GM19463 (cell line): ENCODE results near the gene MAPK11.

Experiments used
- ATAC-seq: cut with Tn5 transposase; IDR thresholded peaks from one replicate; pipeline ENCODE4 v1.9.1; 2021; ENCODE audit warnings: mild to moderate bottlenecking, moderate library complexity; ENCODE audit not compliant: unreplicated experiment

MAPK11 gene

DNA sequence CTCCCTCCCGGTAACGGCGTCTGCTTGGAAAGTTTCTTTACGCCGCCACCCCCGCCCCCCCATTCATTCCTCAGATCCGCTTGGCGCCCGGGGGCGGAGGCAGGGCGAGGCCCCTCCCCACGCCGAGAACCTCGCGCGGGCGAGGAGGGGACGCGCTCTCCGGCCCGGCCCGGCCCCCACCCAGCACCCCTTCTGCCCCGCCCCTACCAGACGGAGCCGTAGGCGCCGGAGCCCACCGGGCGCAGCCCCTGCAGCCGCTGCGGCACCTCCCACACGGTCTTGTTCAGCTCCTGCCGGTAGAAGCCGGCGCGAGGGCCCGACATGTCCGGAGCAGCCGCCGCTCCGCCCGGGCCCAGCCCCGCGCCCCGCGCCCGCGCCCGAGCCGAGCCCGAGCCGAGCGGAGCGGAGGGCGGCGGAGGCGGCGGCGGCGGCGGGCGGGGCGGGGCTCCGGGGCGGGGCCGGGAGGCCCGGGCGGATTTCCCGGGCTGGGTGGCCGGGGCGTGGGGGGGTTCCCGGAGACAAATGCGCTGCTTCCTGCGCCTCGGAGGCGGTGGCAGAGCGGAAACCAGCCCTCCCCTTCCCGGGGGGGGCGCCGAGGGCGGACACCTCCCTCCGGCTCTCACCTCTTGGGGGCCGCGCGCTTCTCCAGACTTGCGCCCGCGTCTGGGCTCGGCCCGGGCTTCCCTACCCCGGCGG lies at the start of gene MAPK11:
TSS of gene MAPK11 (minus strand) at position 411 of the 696 bp plus-strand sequence. CDS start at position 323, 88 bp downstream.
- ATAC-seq: no peak

DNA sequence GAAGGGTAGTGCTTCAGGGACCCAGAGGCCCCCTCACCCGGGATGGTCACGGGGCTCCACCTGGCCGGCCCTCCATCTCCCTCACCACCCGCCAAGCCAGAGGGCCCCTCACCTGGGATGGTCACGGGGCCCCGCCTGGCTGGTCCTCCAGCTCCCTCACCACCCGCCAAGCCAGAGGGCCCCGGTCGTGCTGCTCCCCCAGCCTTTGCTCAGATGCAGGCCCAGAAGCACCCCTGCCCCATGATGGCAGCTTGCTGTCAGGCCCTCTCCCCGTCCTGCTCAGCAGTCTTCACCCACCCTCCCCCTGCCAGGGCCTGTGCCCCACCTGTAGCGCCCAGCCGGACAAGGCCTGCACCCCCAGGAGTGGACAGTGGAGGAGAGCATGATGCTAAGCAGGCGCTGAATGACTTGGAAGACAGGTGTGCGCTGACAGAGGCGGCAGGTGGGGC lies 49.3 kb upstream of the MAPK11 start:
- ATAC-seq: no peak

DNA sequence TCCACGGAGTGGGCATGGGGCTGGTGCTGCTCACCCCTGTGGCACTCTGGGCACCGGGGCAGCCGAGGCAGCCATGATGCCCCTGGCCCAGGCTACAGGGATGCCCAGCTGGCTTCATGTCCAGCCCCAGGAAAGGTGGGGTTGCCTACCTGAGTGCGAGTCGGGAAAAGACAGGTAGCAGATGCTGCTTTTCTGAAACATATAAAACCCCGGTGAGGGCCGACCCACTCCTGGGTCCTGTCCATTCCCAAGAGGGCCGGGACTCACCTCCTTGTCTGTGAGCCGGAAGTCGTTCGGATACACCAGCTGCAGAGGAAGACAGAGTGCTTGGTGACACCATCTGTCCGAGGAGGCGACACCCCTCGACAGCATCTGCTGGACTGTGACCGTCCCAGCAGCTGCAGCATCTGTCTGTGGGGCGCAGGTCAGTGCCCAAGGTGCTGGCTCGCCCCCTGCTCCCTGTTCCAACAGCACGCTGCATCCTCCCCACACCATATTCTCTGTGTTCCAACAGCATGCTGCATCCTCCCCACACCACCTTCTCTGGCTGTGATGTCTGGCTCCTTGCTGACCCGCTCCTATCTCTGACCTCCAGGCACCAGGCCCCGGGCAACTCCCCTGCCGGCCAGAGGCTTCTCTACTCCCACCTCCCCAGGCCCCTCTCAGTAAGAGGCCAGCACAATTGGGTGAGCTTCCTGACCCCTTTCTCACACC lies 48.7 kb upstream of the MAPK11 start:
- ATAC-seq: no peak

DNA sequence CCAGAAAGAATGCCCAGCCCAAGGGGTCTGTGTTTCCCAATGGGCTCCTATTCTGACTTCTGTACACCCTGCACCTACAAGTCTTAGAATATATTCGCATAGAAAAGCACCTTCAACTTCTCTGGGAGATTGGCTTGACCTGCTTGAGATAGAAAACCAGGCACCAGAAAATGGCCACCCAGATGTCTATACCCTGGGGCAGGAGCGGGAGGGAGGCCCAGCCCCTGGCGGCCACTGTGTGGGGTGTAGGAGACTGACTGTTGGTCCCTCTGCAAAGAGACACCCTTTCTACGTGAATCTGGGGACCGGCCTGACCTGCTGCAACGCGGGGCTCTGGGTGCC lies 48.1 kb upstream of the MAPK11 start:
- no peak for ATAC-seq

DNA sequence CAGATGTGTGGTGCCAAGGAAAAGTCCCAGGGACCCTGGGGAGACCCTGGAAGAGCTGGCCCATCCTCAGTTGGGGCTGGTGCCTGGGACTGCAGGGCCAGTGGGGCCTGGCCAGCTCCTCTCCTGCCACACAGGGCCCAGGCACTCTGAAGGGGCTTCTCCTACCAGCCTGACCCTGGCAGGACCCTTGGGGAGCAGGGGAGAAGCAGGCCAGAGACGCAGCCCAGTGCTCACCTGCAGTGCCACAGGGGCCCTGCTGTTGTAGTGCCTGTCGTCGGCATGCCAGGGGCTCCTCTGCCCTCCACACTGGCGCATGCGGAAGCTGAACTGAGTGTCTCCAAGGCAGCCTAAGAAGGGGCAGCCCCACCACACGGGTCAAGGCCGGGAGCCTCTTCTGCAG lies 47.5 kb upstream of the MAPK11 start:
- no peak for ATAC-seq

DNA sequence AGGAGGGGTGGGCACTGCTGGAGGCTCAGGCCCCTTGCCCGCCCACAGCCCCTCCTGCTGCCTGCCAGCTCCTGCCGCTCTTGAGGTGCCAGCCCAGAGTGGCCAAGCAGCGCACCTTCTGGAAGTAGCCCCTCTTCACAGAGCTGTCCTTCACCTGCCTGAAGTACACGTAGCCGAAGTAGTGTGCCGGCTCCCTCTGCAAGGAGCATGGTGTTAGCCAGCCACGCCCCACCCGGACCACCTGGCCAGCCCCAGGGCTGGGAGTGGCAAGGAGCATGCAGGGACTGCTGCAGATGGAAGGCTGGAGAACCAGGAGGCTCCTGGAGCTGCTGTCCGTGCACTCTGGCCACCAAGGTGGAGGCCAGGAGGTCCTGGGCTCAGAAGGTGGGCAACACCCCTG lies 47.0 kb upstream of the MAPK11 start:
- ATAC-seq: no peak

DNA sequence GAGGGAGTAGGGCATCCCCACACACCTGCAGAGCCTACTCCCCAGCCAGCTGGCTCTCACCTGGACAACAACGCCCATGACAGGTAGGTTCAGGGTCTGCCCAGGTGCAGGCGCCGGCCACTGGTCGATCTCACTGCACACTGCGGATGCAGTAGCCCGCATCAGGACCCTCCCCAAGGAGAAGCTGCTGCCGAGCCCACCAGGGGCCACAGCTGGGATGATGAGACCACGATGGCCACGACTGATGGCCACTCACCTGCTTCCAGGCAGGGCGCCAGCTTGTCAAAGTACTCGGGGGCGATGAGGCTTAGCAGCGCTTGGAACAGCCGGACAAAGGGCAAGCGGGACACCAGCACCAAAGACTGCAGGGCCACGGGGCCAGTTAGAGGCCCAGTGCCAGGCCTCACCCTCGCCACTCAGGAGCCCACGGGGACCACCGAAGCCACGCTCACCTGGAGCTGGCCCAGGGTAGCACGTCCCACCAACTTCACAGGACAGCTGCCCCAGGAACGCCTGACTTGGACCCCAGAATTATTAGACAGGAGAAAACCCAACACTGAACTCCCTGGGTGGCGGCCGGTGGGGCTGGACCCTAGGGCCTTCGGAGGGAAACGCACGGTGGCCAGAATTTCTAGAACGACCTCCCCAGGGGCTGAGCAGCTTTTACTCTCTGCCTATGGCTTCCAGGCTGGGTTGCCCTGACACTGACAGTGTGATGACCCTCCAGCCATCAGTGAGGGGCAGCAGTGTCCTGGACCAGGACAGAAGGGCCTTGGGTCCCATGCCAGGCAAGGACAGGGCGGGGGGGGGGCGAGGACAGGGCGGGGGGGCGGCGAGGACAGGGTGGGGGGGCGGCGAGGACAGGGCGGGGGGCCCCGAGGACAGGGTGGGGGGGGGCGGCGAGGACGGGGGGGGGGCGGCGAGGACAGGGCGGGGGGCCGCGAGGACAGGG lies 46.2 kb upstream of the MAPK11 start:
- no peak for ATAC-seq

DNA sequence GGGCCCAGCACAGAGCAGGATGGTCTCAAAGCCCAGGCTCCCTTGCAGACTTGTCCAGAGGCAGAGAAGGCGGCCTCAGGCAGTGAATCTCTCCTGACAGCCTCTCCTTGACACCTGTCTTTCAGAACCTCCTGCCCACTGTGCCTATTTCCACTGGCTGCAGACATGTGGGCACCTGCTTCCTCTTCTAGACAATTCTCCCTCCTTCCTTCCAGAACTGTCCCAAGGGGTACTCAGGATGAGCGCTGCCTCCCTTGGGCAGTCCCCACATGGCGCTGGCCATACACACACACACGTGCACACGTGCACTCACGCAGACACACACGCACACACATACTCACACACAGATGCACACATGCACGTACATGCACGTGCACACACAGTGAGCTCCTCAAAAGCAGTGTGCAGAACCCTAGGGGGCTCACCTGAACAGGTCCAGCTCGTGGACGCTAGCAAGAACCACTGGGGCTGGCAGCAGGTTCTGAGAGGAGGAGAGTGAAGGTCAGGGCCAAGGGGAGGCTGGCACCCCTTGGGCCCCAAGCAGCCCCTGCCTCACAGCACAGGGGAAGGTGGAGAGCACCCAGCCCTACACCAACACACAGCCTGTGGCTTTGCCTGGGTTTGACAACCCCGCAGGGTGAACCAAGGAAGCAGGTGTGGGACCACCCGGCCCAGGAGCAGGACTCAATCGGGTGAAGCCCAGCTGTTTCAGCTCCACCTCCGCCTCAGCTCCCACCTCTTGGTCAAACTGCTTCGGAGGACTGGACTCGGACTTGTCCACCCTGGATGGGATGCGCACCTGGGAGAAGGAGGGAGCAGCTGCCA lies 45.3 kb upstream of the MAPK11 start:
- ATAC-seq: no peak

DNA sequence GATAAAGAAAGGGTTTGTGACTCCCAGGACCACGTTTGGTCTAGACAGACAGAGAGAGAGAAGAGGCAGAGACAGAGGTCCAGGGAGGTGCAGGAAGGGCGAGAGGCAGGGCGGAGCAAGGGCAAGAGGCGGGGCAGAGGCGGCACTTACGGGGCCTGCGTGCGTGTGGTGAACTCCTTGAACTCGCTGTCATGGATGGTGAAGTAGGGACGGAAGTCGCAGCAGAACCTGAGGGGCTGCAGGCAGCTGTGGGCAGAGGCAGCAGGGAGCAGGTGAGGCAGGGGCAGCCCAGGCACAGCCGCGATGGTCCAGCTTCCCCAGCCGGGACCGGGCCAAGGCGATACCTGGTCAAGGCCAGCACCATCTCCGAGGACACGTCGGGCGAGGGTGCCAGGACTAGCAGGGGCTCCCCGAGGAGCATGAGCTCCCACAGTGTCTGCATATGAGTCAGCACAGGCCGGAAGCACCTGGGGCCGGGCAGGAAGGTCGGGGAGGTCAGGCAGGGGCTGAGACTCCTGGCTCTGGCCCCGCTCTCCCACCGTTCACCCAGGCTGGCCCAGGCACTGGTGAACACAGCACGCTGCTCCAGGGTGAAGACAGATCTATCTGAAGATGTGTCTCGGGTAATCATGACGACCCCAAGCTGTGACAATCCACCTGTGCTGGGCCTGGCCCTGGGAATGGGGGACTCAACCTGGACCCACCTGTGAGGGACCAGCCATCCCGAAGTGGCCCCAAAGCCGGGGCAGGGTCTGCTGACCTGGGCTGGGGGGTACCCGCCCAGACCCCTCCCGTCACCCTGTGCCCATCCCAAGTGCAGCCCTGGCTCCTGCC lies 44.5 kb upstream of the MAPK11 start:
- ATAC-seq: peak; percentile 76

DNA sequence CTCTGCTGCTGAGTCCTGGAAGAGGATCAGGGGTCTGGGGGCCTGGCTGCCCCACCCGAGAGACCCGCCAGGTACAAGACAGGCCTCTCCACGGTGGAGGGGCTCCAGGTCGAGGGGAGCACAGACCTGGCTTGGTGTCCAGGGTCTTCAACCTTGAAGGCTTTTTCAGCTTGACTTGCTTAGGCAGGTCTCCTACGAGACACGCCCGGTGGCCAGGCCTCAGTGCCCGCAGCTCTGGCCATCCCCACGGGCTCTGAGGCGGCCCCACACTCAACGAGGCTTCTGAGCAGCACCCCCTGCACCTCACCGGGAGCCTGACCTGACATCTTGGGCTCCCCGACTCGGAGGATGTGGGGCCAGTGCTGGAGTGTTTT lies 43.9 kb upstream of the MAPK11 start:
- ATAC-seq: no peak

DNA sequence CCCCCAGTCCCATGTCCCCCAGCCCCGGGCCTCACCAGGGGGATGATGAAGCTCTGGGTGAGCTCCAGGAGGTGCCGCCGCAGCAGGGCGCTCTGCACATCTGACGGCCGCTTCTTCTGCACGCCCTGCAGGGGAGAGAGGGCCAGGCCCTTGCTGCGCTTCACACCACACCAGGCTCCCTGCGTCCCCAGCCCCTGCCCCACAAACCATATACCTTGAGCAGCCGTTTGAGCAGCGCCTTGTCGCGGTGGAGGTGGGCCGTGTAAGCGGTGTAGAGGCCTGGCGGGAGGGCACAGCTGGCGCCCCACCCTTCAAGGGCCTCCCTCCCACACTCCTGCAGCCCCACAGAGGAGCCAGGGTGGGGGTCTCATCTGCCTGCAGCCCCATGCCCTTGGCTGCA lies 43.4 kb upstream of the MAPK11 start:
- no peak for ATAC-seq

DNA sequence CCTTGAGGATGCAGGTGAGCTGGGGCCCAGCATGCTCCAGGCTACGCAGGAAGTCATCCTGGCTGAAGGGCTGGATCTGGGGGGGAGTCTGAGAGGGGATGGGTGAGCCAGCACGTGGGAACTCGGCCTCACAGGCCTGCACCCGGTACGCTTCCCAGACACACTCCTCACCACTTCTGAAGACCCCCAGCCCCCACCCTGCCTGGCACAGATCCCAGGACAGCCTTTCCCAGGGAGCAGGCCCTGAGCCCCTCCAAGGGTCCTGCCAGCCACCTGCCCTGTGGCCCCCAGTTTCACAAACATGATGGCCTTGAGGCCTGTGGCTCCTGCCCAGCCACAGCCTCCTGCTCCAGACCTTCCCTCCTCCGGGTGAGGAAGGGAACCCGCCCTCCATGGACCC lies 42.8 kb upstream of the MAPK11 start:
- no peak for ATAC-seq

DNA sequence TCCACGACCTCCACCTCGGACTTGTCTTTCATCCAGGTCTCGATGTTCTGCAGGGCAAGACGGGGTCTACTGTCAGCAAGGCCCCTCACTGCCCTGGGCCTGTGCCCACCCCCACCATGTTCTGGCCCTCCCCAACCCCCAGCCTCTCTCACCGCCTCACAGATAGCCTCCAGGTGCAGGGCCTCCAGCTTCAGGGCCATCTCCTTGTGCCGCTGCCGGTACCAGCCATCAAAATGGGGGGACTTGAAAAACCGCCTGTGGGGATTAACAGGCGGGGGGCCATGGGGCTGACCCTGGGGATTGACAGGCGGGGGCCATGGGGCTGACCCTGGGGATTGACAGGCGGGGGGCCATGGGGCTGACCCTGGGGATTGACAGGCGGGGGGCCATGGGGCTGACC lies 42.2 kb upstream of the MAPK11 start:
- ATAC-seq: no peak

DNA sequence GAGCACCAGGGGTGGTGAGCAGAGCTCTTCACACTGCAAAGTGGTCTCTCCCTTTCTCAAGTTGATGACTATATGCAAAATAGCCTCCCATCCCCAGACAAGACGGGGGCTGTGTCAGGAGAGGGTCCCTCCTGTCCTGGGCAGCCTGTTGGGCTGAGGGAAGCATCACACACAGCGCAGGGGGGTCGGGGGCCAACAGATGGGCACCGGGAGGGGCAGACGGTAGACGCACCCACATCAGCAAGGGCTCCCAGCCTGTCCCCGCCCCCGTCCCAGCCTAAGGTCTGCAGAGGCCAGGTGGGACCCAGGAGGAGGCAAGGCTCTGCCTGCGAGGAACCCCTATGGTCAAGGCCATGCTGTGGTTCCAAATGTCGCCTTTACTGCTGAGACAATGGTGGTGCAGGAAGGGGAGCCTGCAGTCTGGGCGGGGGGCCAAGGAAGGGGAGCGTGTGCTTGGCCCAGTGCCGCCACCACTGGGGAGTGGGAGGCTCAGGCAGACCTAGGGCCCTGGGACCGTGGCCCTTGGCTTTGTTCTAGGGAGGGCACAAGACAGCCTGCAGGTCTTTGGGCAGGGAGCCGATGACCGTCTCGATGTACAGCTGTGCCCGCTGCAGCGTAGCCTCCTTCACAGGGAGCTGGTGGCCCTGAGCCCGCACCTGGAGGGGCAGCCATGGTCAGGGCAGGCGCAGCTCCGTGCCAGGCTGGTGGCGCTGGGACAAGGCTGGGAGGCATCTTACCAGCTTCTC lies 41.6 kb upstream of the MAPK11 start:
- ATAC-seq: no peak

DNA sequence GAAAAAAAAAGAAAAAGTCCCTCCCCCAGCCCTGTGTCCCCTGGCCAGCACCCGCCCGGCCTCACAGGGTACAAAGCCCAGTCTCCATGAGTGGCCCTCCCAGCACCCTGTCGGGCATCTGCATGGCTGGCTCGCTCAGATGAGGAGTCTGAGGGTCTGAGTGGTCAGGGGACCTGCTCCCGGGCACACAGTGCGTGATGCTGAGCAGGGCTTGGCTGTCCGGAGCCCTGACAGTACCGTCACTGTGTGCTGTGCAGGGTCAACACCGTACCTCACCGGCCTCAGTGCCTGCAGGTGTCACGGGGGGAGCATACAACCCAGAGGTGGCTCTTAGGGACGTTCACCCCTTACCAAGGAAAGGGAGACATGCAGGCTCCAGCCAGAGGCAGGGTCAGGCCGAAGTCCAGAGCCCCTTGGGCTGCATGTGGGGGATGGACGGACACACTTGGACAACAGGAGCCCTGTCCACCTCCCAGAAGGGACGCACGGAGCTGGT lies 40.8 kb upstream of the MAPK11 start:
- ATAC-seq: no peak

DNA sequence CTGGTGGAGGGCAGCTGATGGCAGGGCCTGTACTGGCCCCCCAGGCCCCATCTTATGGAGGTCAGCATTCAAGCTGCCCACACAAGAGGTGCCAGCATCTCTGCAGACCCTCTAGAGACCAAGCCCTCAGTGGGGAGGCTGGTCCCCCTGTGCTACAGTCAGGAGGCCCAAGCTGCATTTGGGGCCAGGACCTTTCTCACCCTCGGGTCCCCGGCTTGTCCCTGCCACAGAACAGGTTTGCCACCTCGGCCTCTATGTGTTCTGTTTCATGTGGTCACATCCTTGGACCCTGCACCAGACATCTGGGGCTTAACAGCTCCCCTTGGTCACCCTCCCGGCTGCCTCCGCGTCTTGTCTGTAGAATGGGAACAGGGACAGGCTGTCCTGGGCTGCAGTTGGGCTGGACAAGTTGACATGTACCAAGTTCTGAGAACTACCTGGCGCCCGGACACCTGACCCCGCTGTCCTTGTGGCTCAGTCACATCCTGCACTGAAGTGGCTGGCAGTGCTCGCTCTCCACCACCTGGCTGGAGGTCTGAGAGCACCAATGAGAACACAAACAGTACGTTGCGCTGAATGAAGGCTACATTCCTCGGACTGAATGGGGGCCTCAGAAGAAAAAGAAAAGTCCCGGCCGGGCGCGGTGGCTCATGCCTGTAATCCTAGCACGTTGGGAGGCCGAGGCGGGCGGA lies 40.0 kb upstream of the MAPK11 start:
- no peak for ATAC-seq

DNA sequence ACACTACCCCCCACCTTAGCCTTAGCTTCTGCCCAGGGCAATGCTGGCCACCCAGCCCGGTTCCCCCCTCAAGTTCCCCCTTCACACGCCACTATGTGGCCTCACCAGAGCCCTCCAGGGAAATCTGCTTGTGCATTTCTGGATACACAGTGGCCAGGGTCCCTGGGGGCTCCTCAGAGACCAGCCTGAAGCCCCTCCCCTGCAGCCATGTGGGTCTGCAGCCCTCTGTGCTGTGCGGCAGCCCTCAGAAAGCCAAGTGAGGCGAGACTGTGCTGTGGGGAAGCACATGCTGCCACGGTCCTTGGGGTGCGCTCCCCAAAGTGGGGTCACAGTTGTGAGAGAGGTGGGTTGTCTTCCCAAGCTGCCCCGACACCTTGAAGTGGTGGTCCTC lies 39.4 kb upstream of the MAPK11 start:
- ATAC-seq: no peak

DNA sequence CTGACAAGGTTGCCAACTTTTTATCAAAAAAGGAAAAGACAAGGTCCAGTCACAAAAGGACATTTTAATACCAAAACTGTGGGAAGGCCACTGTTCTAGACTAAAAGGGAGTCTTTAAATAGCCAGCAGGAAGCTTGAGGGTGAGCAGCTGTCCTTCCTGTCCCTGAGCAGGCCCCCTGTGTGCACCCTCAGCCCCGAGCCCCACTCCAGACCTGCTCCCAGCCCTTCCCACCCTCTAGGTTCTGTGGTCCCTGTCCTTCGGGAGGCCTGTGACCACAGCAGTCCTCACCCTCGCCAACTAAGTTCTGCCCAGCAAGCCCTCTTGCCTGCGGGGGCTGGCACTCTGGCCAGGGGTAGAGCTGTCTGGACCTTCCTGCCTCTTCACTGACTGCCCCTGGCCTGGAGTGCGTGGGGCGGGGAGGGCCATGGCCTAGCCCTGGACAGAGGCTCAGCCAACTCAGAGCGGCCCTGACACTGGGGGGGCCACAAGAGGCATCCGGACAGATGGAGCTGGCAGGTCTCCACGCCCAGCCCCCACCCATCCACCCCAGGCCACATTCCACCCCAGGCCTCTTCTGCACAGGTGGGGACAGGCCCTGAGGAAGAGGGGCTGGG lies 38.9 kb upstream of the MAPK11 start:
- ATAC-seq: no peak
